A549 (cell line): ENCODE results near the gene DYNC1H1. TPM values are rescaled to one million over a fixed set of nuclear protein-coding genes. Genes with fewer than 3 reads are reported as not detected.

Experiments used
- ATAC-seq, 2 experiments: fragments of 200-7000 bp in 1 of 2; fragments of >200 bp in 1 of 2; cut with Nextera tagmentation in 1 of 2; cut with Tn5 transposase in 1 of 2; 3 replicates each; pipeline versions ENCODE4 v1.8.0 to v1.9.1; 2018 to 2020; ENCODE audit warnings: mild to moderate bottlenecking in 1 of 2, moderate library complexity in 1 of 2
- CTCF ChIA-PET: fragments of 300-600 bp; sonication (Branson Sonifier 250); formaldehyde crosslinking; extraction: SDS; loops from one replicate; lab custom pipeline; 2021; ENCODE audit warnings: antibody characterized with exemption, inconsistent platforms; lab: Yijun Ruan, JAX
- POLR2A ChIA-PET: fragments of 350-600 bp; formaldehyde crosslinking; extraction: SDS; loops from one replicate; lab custom pipeline; 2021; ENCODE audit warnings: antibody characterized with exemption, inconsistent platforms; lab: Yijun Ruan, JAX
- DNase-seq, 2 experiments: peaks; one replicate each; pipeline versions ENCODE4 v3.0.0 to v3.0.0-alpha.2; 2011 to 2016; ENCODE audit warnings: low read depth in 1 of 2, low spot score in 1 of 2
- FAIRE-seq: peaks from 2 replicates; lab custom pipeline; 2011; peaks lifted over from hg19 to GRCh38; lab: Jason Lieb, UNC
- H3K27ac ChIP-seq, 2 experiments: fragments of >200 bp; sonication (Bioruptor Twin); formaldehyde crosslinking; 3 replicates each; pipeline ENCODE4 v1.5.1; 2016 to 2017
- H3K4me1 ChIP-seq: fragments of >200 bp; sonication (Bioruptor Twin); formaldehyde crosslinking; 3 replicates; pipeline ENCODE4 v1.6.1; 2016
- H3K4me2 ChIP-seq: fragments of >200 bp; sonication (Bioruptor Twin); formaldehyde crosslinking; 3 replicates; pipeline ENCODE4 v1.6.1; 2016
- H3K4me3 ChIP-seq: fragments of >200 bp; sonication (Bioruptor Twin); formaldehyde crosslinking; 3 replicates; pipeline ENCODE4 v1.5.1; 2016
- H3K9me3 ChIP-seq: fragments of >200 bp; sonication (Bioruptor Twin); formaldehyde crosslinking; 3 replicates; pipeline ENCODE4 v1.6.1; 2016
- ATOH8 ChIP-seq: fragments of 250-450 bp; sonication (Bioruptor Pico); IDR thresholded peaks from 2 replicates; pipeline ENCODE4 v1.5.0; 2020; ENCODE audit warnings: low read depth, mild to moderate bottlenecking, moderate library complexity
- BHLHE40 ChIP-seq: IDR thresholded peaks from 2 replicates; pipeline ENCODE4 v1.6.1; 2012; ENCODE audit warnings: low read depth, low read length, inconsistent platforms
- CBX2 ChIP-seq: fragments of 200-600 bp; sonication (generic); IDR thresholded peaks from 2 replicates; pipeline ENCODE4 v1.6.1; 2016; ENCODE audit warnings: low read depth, mild to moderate bottlenecking, borderline replicate concordance
- CBX8 ChIP-seq: fragments of 200-600 bp; sonication (generic); IDR thresholded peaks from 2 replicates; pipeline ENCODE4 v1.6.1; 2016
- CHD2 ChIP-seq: fragments of 150-350 bp; IDR thresholded peaks from 2 replicates; pipeline ENCODE4 v1.6.1; 2014; ENCODE audit warnings: low read length; ENCODE audit not compliant: partially characterized antibody
- CTCF ChIP-seq: fragments of >200 bp; sonication (Bioruptor Twin); formaldehyde crosslinking; IDR thresholded peaks from 3 replicates; pipeline ENCODE4 v1.5.1; 2016
- EHMT2 ChIP-seq: fragments of 200-600 bp; sonication (generic); IDR thresholded peaks from 2 replicates; pipeline ENCODE4 v1.6.1; 2016; ENCODE audit warnings: antibody characterized with exemption, low read depth, mild to moderate bottlenecking, moderate library complexity
- ELK1 ChIP-seq: fragments of 150-350 bp; IDR thresholded peaks from 2 replicates; pipeline ENCODE4 v1.6.1; 2014; ENCODE audit warnings: low read depth, mild to moderate bottlenecking, low read length
- FOXS1 ChIP-seq: fragments of 250-450 bp; sonication (Bioruptor Pico); IDR thresholded peaks from 2 replicates; pipeline ENCODE4 v1.5.0; 2020; ENCODE audit warnings: mild to moderate bottlenecking, moderate library complexity
- GATA3 ChIP-seq: IDR thresholded peaks from 2 replicates; pipeline ENCODE4 v1.6.1; 2012; ENCODE audit warnings: borderline replicate concordance
- HDAC2 ChIP-seq: fragments of 200-600 bp; sonication (generic); IDR thresholded peaks from 2 replicates; pipeline ENCODE4 v1.6.1; 2016
- HES2 ChIP-seq: fragments of >200 bp; sonication (Bioruptor Twin); formaldehyde crosslinking; IDR thresholded peaks from 2 replicates; pipeline ENCODE4 v1.6.1; 2016
- HOXA7 ChIP-seq: fragments of 250-450 bp; sonication (Bioruptor Pico); IDR thresholded peaks from 2 replicates; pipeline ENCODE4 v1.5.0; 2020; ENCODE audit warnings: mild to moderate bottlenecking, moderate library complexity
- MAX ChIP-seq: IDR thresholded peaks from 2 replicates; pipeline ENCODE4 v1.6.1; 2012
- MAZ ChIP-seq: fragments of 150-350 bp; IDR thresholded peaks from 2 replicates; pipeline ENCODE4 v1.6.1; 2014; ENCODE audit warnings: antibody characterized with exemption, low read depth, low read length, borderline replicate concordance
- MYC ChIP-seq: IDR thresholded peaks from 2 replicates; pipeline ENCODE4 v1.6.1; 2012; ENCODE audit warnings: mild to moderate bottlenecking, inconsistent platforms, low read length, improper control_type of control experiment, borderline replicate concordance
- NFE2L2 ChIP-seq: fragments of 150-350 bp; conservative IDR thresholded peaks from 2 replicates; pipeline ENCODE4 v1.6.1; 2014; ENCODE audit warnings: low read length
- POLR2AphosphoS2 ChIP-seq: conservative IDR thresholded peaks from 2 replicates; pipeline ENCODE4 v1.6.1; 2012; ENCODE audit warnings: low read length, improper control_type of control experiment, inconsistent platforms
- RCOR1 ChIP-seq: fragments of 150-350 bp; IDR thresholded peaks from 2 replicates; pipeline ENCODE4 v1.6.1; 2014; ENCODE audit warnings: antibody characterized with exemption, low read length, low read depth
- REST ChIP-seq: fragments of 200-600 bp; sonication (generic); IDR thresholded peaks from 2 replicates; pipeline ENCODE4 v1.6.1; 2016; ENCODE audit warnings: antibody characterized with exemption, mild to moderate bottlenecking, moderate library complexity
- RFX5 ChIP-seq: fragments of 450-650 bp; IDR thresholded peaks from 2 replicates; pipeline ENCODE4 v1.7.1; 2014; ENCODE audit warnings: antibody characterized with exemption, mild to moderate bottlenecking, moderate library complexity
- SMC3 ChIP-seq: fragments of >200 bp; sonication (Bioruptor Twin); formaldehyde crosslinking; IDR thresholded peaks from 3 replicates; pipeline ENCODE4 v1.6.1; 2018; ENCODE audit warnings: inconsistent platforms
- SREBF2 ChIP-seq: fragments of 450-650 bp; IDR thresholded peaks from 2 replicates; pipeline ENCODE4 v1.6.1; 2014; ENCODE audit warnings: mild to moderate bottlenecking, moderate library complexity
- TFCP2L1 ChIP-seq: fragments of 250-450 bp; sonication (Bioruptor Pico); IDR thresholded peaks from 2 replicates; pipeline ENCODE4 v1.5.0; 2021; ENCODE audit warnings: mild to moderate bottlenecking
- TP53 ChIP-seq: fragments of 250-450 bp; sonication (Bioruptor Pico); IDR thresholded peaks from 2 replicates; pipeline ENCODE4 v1.5.0; 2021; ENCODE audit warnings: mild to moderate bottlenecking, moderate library complexity
- USF2 ChIP-seq: fragments of 450-650 bp; IDR thresholded peaks from 2 replicates; pipeline ENCODE4 v1.6.1; 2014; ENCODE audit warnings: antibody characterized with exemption
- ZFP36 ChIP-seq: fragments of 450-650 bp; IDR thresholded peaks from 2 replicates; pipeline ENCODE4 v1.6.1; 2014; ENCODE audit warnings: borderline replicate concordance; ENCODE audit not compliant: partially characterized antibody
- ZNF302 ChIP-seq: fragments of 250-450 bp; sonication (Bioruptor Pico); IDR thresholded peaks from 2 replicates; pipeline ENCODE4 v1.9.0; 2021; ENCODE audit warnings: inconsistent platforms, mild to moderate bottlenecking, moderate library complexity
- WGBS: methylation state at CpG from one replicate; pipeline ENCODE4 v1.1.6; 2017; ENCODE audit errors: missing lambda C conversion rate; 5-methylcytosine and 5-hydroxymethylcytosine counted together
- polyA plus RNA-seq, 4 experiments: library from polyadenylated mRNA; depleted of rRNA in 3 of 4; stranded (reverse); fragments of >200 nt; fragmentation: RNase III in 1 of 4; extraction: RNeasy Plus Mini Kit Qiagen cat#74134 plus additional on column Dnase treatment in 1 of 4; gene quantifications; 2 replicates in 3 of 4; 3 replicates in 1 of 4; pipeline ENCODE4 v1.2.3, GENCODE V29; 2011 to 2017

Gene DYNC1H1
- polyA plus RNA-seq, 2 of the 4 experiments (the other 2 are of a cell fraction): 177 to 187 TPM

GRCh38 chr14:102000902-102001301 lies 36.5 kb downstream of the DYNC1H1 start:
- Histone ChIP-seq H3K4me3 (no peak overlapping the region), H3K9me3 (no peaks in the 10 kb centered on the region), H3K4me2 (no peak overlapping the region), H3K4me1 (no peaks in the 10 kb centered on the region), H3K27ac (no peak overlapping the region)
- no peak for ATAC-seq
- DNase-seq: no peak
- CTCF ChIA-PET: interaction anchor here (0.6 to 1.9 kb wide), 7 partner anchors 9 to 95 kb away, joined by 3 to 9 read pairs (median 5); no protein-coding TSS in a partner anchor
- WGBS: 94% methylated on average over 12 of the region's 12 CpGs
- TF ChIP-seq HES2: no peak
- TF ChIP-seq FOXS1 (CRISPR knock-in tag): no peak
- TF ChIP-seq MAX: no peak
- no peak for TF ChIP-seq CBX8
- TF ChIP-seq REST: no peak
- TF ChIP-seq RFX5: no peak
- TF ChIP-seq CBX2: no peak
- TF ChIP-seq SREBF2: no peak
- TF ChIP-seq POLR2AphosphoS2: no peak
- TF ChIP-seq ATOH8: no peak
- no peak for TF ChIP-seq MYC
- no peak for TF ChIP-seq RCOR1
- no peak for TF ChIP-seq CHD2
- no peak for TF ChIP-seq TFCP2L1 (CRISPR knock-in tag)
- TF ChIP-seq NFE2L2: no peak
- no peak for TF ChIP-seq HDAC2
- no peak for TF ChIP-seq TP53 (CRISPR knock-in tag)
- no peak for TF ChIP-seq EHMT2
- TF ChIP-seq CTCF: no peak
- TF ChIP-seq, all 56 proteins: peak for 0
- POLR2A ChIA-PET: interaction anchor here (0.8 kb wide), 1 partner anchor 16 kb away, joined by 6 read pairs; no protein-coding TSS in a partner anchor
- no peak for FAIRE-seq

GRCh38 chr14:102005336-102005735 lies 41.0 kb downstream of the DYNC1H1 start:
- Histone ChIP-seq H3K4me3 (no peak overlapping the region), H3K4me2 (no peak overlapping the region), H3K27ac (no peak overlapping the region), H3K9me3 (no peaks in the 10 kb centered on the region), H3K4me1 (no peaks in the 10 kb centered on the region)
- ChIA-PET CTCF (interaction anchor here (1.3 kb wide), 1 partner anchor 44 kb away, joined by 4 read pairs; no protein-coding TSS in a partner anchor), POLR2A (no interaction called here)
- no peak for FAIRE-seq
- DNase-seq: no peak
- 98% methylated on average over 9 of the region's 9 CpGs for WGBS
- peak in 1 of 2 experiments; percentile 17; a peak in 2 of 6 replicates for ATAC-seq
- no peak for TF ChIP-seq MAZ
- TF ChIP-seq MYC: no peak
- no peak for TF ChIP-seq CBX2
- no peak for TF ChIP-seq USF2
- no peak for TF ChIP-seq HDAC2
- TF ChIP-seq CHD2: no peak
- no peak for TF ChIP-seq BHLHE40
- no peak for TF ChIP-seq ZFP36
- no peak for TF ChIP-seq TFCP2L1 (CRISPR knock-in tag)
- TF ChIP-seq GATA3: no peak
- no peak for TF ChIP-seq SREBF2
- no peak for TF ChIP-seq SMC3
- TF ChIP-seq ELK1: no peak
- no peak for TF ChIP-seq HOXA7
- TF ChIP-seq ZNF302: no peak
- TF ChIP-seq RFX5: no peak
